Right lobe of liver (tissue), 6 donors: ENCODE results near the gene LRRC28. TPM values are rescaled to one million over a fixed set of nuclear protein-coding genes. Genes with fewer than 3 reads are reported as not detected.

Experiments
- ATAC-seq, 4 donors: fragments of 200-7000 bp; cut with Tn5 transposase; one replicate each; pipeline ENCODE4 v1.9.1; 2020; ENCODE audit warnings: mild to moderate bottlenecking in 4 of 4, moderate library complexity in 4 of 4
- DNase-seq, 3 donors: peaks; one replicate each; pipeline ENCODE4 v3.0.0-alpha.2; 2020
- H3K27ac ChIP-seq, 3 donors: fragments of 200-600 bp; one replicate each; pipeline ENCODE4 v1.8.0; 2022
- H3K27me3 ChIP-seq, 2 donors: fragments of 200-600 bp; one replicate each; pipeline ENCODE4 v1.8.0; 2022
- H3K36me3 ChIP-seq, 4 donors: fragments of 200-600 bp; sonication (generic) in 1 of 4; one replicate each; pipeline versions ENCODE4 v1.5.1 to v1.8.0; 2017 to 2022; ENCODE audit warnings: control low read depth in 1 of 4
- H3K4me1 ChIP-seq, 4 donors: fragments of 200-600 bp; sonication (generic) in 1 of 4; one replicate each; pipeline versions ENCODE4 v1.5.1 to v1.8.0; 2017 to 2022; ENCODE audit warnings: control low read depth in 1 of 4
- H3K4me3 ChIP-seq, 3 donors: fragments of 200-600 bp; one replicate each; pipeline ENCODE4 v1.8.0; 2022
- H3K9me3 ChIP-seq, 4 donors: fragments of 200-600 bp; sonication (generic) in 1 of 4; one replicate each; pipeline versions ENCODE4 v1.5.1 to v1.8.0; 2017 to 2022; ENCODE audit warnings: control low read depth in 1 of 4
- POLR2A ChIP-seq: fragments of 450-650 bp; IDR thresholded peaks from one replicate; pipeline ENCODE4 v1.6.1; 2017; ENCODE audit warnings: antibody characterized with exemption, mild to moderate bottlenecking
- WGBS: methylation state at CpG from one replicate; pipeline ENCODE4 v1.1.6; 2018; ENCODE audit warnings: low coverage, low lambda C conversion rate; ENCODE audit not compliant: insufficient coverage; ENCODE audit errors: missing lambda C conversion rate; 5-methylcytosine and 5-hydroxymethylcytosine counted together
- intact Hi-C, 2 donors: fragments of 100-400 bp; cut with DNase I; formaldehyde crosslinking; loops; one replicate each; pipeline versions ENCODE4 v1.11.2 to v1.14.1; 2022
- total RNA-seq, 6 experiments: library from RNA; depleted of rRNA in 2 of 6; stranded (reverse); fragments of >200 nt in 2 of 6; fragmentation: NEBNext Ultra II Directional in 3 of 6; extraction: Animal tissue kit (Norgen Biotek cat#: 25700) in 3 of 6; gene quantifications; one replicate each; pipeline versions ENCODE4 v1.1.0 to v1.2.4, GENCODE V29; 2016 to 2023
- TF ChIP-seq, protein P1 (sequence below), 4 donors: fragments of 200-600 bp in 3 of 4; fragments of 450-650 bp in 1 of 4; IDR thresholded peaks; one replicate each; pipeline versions ENCODE4 v1.5.1 to v1.8.0; 2016 to 2022; ENCODE audit warnings: antibody characterized with exemption in 4 of 4, mild to moderate bottlenecking in 2 of 4
- donor health status: DM: no; HTN: yes; CAD: no.
- donor health status: DM: no; HTN: no; CAD: no.
- donor health status: DM: no; HTN: no; CAD: no.
- donor health status: DM: no; HTN: yes; CAD: no.
- donor health status: DM: no; HTN: yes; CAD: no.

Gene LRRC28
- total RNA-seq, 6 experiments from 2014 or later = 21.8 to 70.1 (median 31.9) TPM

DNA sequence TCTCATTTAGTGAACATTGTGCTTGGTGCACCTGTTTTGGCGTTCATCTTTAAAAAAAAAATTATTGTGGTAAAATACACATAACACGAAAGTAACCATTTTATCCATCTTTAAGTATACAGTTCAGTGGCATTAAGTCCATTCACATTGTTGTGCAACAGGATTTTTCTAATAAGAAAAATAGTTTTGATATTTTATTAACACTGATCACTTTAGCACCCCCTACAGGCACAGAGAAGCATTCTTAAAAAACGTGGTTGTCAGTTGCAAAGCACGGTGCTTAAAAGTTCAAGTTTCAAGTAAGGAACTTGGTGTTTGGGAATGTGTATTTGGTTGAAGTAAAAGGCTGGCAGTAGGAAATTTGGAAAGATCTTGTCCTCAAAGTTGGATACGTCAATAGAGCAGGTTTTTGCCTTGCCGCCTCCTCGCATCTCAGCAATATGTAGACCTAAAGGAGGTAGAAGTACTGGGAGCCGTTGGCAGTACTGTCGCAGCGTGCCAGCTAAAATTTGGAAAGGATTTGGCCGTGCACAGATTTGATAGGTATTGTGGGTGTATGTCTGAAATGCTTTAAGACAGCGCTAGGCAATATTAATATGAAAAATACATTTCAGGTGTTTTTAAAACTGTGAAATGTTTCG is 110.4 kb downstream of the LRRC28 start:
- intact Hi-C loops = no loop called here
- Histone ChIP-seq H3K27me3 (no peaks in the 10 kb centered on the region), H3K27ac (no peak overlapping the region), H3K9me3 (no peaks in the 10 kb centered on the region), H3K4me3 (no peak overlapping the region), H3K36me3 (peaks cover 0 to 19% (median 0%) of the 10 kb centered on the region in 4 donors), H3K4me1 (no peaks in the 10 kb centered on the region)
- peak in 3 of 4 donors; percentile 29 to 31 (median 30) for ATAC-seq
- 84% methylated on average over 13 of the region's 13 CpGs for WGBS
- no peak for DNase-seq
- TF ChIP-seq, protein P1, sequence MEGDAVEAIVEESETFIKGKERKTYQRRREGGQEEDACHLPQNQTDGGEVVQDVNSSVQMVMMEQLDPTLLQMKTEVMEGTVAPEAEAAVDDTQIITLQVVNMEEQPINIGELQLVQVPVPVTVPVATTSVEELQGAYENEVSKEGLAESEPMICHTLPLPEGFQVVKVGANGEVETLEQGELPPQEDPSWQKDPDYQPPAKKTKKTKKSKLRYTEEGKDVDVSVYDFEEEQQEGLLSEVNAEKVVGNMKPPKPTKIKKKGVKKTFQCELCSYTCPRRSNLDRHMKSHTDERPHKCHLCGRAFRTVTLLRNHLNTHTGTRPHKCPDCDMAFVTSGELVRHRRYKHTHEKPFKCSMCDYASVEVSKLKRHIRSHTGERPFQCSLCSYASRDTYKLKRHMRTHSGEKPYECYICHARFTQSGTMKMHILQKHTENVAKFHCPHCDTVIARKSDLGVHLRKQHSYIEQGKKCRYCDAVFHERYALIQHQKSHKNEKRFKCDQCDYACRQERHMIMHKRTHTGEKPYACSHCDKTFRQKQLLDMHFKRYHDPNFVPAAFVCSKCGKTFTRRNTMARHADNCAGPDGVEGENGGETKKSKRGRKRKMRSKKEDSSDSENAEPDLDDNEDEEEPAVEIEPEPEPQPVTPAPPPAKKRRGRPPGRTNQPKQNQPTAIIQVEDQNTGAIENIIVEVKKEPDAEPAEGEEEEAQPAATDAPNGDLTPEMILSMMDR (IDR thresholded peaks at IDR 0.05) = peak; percentile 36 to 59 (median 50)
- TF ChIP-seq POLR2A = no peak

DNA sequence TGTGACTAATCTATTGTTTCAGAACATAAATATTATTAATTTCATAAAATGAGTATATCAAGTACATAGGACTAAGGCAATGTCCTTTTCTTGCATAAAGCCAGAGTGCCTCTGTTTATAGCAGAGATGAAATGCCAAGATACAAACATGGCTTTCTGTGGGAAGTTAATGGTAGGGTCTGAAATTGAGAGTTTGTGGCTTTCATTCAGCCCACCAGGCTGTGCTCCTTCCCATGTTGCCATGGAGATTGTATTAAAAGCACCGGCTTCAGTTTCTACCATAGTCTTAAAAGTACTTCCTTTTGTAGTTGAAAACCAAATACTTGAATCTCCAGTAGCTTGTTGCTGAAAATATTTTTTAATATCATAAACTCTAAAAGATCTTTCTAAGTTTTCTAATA is 114.0 kb downstream of the LRRC28 start:
- WGBS = 86% methylated on average over 1 of the region's 1 CpG

GRCh38 chr15:99366013-99366412 is 114.7 kb downstream of the LRRC28 start:
- intact Hi-C loops = no loop called here
- Histone ChIP-seq H3K4me3 (no peak overlapping the region), H3K27me3 (no peaks in the 10 kb centered on the region), H3K9me3 (no peaks in the 10 kb centered on the region), H3K27ac (no peak overlapping the region), H3K4me1 (no peaks in the 10 kb centered on the region), H3K36me3 (peaks cover 0 to 19% (median 0%) of the 10 kb centered on the region in 4 donors)
- WGBS = no CpG with 5 or more reads among the region's 1 CpG
- TF ChIP-seq, protein P1 (IDR thresholded peaks at IDR 0.05) = no peak
- no peak for TF ChIP-seq POLR2A
- no peak for DNase-seq
- ATAC-seq = no peak

More for the DNA sequence above, 114.0 kb downstream of the LRRC28 start:
- no peak overlapping the region for H3K27ac ChIP-seq
- H3K27me3 ChIP-seq = no peaks in the 10 kb centered on the region
- TF ChIP-seq POLR2A = no peak
- TF ChIP-seq, protein P1 (IDR thresholded peaks at IDR 0.05) = no peak
- DNase-seq (no peak), ATAC-seq (no peak)
- no peak overlapping the region for H3K4me3 ChIP-seq
- H3K36me3 ChIP-seq = peaks cover 0 to 19% (median 0%) of the 10 kb centered on the region in 4 donors
- H3K9me3 ChIP-seq = no peaks in the 10 kb centered on the region
- no peaks in the 10 kb centered on the region for H3K4me1 ChIP-seq
- intact Hi-C loops = no loop called here

DNA sequence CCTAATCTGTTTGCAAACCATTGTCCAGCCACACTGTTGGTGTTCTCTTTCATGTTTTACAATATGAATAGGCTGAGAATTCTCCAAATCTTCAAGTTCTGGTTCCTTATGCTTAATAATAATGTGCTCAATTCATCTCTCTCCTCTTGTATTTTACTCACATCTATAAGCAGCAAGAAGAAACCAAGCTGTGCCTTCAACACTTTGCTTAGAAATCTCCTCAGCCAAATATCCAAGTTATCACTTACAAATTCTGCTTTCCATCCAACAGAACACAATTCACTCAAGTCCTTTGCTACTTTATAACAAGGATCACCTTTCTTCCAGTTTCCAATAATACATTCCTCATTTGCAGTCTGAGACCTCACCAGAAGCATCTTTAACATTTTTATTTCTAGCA is 117.5 kb downstream of the LRRC28 start:
- ATAC-seq = no peak
- intact Hi-C loops = no loop called here
- Histone ChIP-seq H3K36me3 (peaks cover 0 to 8% (median 0%) of the 10 kb centered on the region in 4 donors), H3K9me3 (no peaks in the 10 kb centered on the region), H3K27me3 (no peaks in the 10 kb centered on the region), H3K4me3 (no peak overlapping the region), H3K4me1 (no peaks in the 10 kb centered on the region), H3K27ac (no peak overlapping the region)
- DNase-seq = no peak
- TF ChIP-seq, protein P1 (IDR thresholded peaks at IDR 0.05) = no peak
- no peak for TF ChIP-seq POLR2A
